Vagina (tissue), 2 donors: ENCODE data around the gene PPFIA3.

Source experiments
- POLR2A ChIP-seq, 2 donors: fragments of 450-650 bp; IDR thresholded peaks; one replicate each; pipeline ENCODE4 v1.6.1; 2017; ENCODE audit warnings: antibody characterized with exemption in 2 of 2, mild to moderate bottlenecking in 2 of 2, moderate library complexity in 2 of 2
- POLR2AphosphoS5 ChIP-seq, 2 donors: sonication (generic); formaldehyde crosslinking; IDR thresholded peaks; one replicate each; pipeline ENCODE4 v1.9.0; 2017; ENCODE audit warnings: antibody characterized with exemption in 2 of 2, mild to moderate bottlenecking in 2 of 2, low read depth in 1 of 2; ENCODE audit not compliant: insufficient read depth in 1 of 2
- TF ChIP-seq, protein P1 (sequence below), 3 experiments: fragments of 450-650 bp in 2 of 3; fragments of 200-600 bp in 1 of 3; sonication (generic) in 1 of 3; IDR thresholded peaks; one replicate each; pipeline ENCODE4 v1.5.1; 2017 to 2019; ENCODE audit warnings: antibody characterized with exemption in 3 of 3, mild to moderate bottlenecking in 2 of 3, moderate library complexity in 2 of 3

DNA sequence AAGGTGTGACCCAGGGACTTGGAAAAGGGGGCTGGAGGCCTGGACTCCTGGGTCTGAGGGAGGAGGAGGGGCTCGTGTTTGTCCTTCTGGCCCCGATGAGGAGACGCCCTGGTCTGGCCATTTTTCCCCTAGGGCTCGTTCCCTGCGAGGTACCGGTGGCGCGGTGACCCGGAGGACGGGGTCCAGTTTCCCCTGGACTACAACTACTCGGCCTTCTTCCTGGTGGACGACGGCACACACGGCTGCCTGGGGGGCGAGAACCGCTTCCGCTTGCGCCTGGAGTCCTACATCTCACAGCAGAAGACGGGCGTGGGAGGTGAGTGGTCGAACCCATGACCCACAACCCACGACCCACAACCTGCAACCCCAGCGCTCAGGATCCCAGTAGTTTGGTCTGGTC is 49.1 kb downstream of the PPFIA3 start:
- TF ChIP-seq, protein P1, sequence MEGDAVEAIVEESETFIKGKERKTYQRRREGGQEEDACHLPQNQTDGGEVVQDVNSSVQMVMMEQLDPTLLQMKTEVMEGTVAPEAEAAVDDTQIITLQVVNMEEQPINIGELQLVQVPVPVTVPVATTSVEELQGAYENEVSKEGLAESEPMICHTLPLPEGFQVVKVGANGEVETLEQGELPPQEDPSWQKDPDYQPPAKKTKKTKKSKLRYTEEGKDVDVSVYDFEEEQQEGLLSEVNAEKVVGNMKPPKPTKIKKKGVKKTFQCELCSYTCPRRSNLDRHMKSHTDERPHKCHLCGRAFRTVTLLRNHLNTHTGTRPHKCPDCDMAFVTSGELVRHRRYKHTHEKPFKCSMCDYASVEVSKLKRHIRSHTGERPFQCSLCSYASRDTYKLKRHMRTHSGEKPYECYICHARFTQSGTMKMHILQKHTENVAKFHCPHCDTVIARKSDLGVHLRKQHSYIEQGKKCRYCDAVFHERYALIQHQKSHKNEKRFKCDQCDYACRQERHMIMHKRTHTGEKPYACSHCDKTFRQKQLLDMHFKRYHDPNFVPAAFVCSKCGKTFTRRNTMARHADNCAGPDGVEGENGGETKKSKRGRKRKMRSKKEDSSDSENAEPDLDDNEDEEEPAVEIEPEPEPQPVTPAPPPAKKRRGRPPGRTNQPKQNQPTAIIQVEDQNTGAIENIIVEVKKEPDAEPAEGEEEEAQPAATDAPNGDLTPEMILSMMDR (IDR thresholded peaks at IDR 0.05), result no peak
- TF ChIP-seq POLR2AphosphoS5 (IDR thresholded peaks at IDR 0.05; ENCODE audit: insufficient read depth in 1 of 2, low read depth in 1 of 2) (no peak), POLR2A (IDR thresholded peaks at IDR 0.05) (no peak)
